ENCODE data around the gene MSMP.

The MSMP gene

GRCh38 chr9:35746583-35746982 is 7.5 kb downstream of the MSMP start:
- in situ Hi-C loops (cut with HindIII; ENCODE audit: low sequenced_read_pairs): no loop called here

DNA sequence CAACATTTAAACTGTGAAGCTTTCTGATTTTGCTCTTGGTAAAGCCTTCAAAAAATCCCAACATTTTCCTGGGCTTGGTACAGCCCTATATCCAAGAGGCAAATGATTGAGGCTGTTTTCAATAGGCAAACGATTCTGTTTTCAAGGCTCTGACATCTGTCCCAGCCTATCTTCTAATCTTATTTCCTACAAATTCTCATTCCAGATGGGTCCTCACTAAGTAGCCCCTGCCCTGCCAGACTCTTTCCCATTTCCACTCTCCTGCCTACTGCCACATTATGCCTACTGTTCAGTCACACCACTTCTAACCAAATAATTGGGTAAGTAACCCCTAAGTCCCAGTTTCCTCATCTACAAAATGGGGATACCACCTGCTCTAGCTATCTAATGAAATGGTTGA is 8.5 kb downstream of the MSMP start:
- in situ Hi-C loops (cut with HindIII; ENCODE audit: low sequenced_read_pairs): no loop called here

- in situ Hi-C loops (cut with HindIII; ENCODE audit: low sequenced_read_pairs): no loop called here
Measured at GRCh38 chr9:35743880-35744518, 10.1 kb downstream of the MSMP start.

DNA sequence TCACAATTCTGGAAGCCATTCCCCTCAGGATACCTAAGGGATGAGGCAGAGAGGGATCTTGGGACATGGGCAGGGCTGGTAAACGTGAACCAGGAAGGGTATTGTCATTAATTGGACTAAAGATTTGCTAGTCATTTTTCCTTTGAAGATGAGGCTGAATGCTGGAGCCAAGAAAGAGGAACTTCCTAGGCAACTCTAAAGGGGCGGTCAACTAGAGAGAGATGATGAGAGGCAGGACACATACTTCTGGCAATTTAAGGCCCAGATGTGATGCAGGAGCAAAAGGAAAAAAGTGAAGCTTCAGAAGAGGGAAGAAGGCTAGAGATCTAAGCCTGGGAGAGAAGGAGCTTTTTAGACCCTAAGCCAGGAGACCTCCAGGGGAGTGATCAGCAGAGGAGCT is 10.6 kb downstream of the MSMP start:
- in situ Hi-C loops (cut with HindIII; ENCODE audit: low sequenced_read_pairs): no loop called here

- in situ Hi-C loops (cut with HindIII; ENCODE audit: low sequenced_read_pairs): no loop called here
Measured at GRCh38 chr9:35741740-35742139, 12.3 kb downstream of the MSMP start.

DNA sequence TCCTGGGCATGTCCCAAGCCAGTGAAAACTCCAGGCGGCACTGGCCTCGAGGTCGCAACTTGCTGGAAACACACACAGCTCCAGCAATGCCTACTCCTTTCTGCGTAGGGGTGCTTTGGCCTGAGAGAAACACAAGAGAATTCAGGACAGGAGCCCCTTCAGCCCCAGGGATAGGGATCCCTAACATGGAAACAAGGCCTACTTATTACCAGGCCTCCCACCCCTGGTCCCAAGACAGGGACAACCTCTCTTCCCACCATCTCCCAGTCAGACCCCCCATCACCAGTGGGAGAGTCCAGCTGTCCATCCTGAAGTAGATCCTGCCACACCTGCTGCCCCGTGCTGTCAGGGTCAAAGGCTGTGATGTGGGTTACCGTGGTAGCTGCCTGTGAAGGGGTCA is 13.8 kb downstream of the MSMP start:
- in situ Hi-C loops (cut with HindIII; ENCODE audit: low sequenced_read_pairs): no loop called here

GRCh38 chr9:35738924-35739323 is 15.2 kb downstream of the MSMP start:
- in situ Hi-C loops (cut with HindIII; ENCODE audit: low sequenced_read_pairs): no loop called here

DNA sequence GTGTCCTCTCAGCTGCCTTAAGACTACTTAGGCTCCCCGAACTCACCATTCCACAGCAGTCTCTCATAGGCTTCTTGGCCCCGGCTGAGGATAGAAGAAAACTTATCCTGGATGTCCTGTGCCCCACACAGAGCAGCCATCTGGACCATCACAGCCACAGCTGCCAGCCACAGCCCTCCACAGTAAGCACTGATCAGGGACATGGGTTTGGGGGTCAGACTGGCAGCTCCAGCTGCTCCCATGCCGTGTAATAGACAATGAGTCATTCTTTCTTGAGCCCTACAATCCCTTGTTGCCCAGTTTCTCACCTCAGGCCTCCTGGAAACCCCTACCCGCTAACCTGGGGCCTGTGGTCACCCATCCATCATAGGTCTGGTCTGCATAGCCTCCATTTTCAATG is 15.9 kb downstream of the MSMP start:
- in situ Hi-C loops (cut with HindIII; ENCODE audit: low sequenced_read_pairs): no loop called here

DNA sequence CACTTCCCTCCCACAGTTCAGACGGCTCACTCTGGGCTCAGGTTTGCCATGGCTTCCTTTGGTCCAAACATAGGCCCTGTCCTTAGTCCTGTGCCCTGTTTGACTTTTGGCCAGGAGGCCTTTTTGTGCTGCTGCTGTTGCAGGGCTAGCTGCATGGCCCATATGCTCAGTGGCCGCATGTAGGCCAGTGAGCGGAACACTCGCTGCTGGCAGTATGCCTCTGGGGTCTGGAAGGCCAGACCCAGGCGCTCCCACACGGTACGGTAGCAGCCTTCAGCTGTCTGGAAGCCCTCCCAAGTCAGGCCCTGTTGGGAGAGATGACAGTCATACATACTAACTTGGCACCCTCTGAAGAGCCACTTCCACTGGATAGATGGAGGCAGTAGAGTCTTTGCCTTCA is 16.9 kb downstream of the MSMP start:
- in situ Hi-C loops (cut with HindIII; ENCODE audit: low sequenced_read_pairs): no loop called here

DNA sequence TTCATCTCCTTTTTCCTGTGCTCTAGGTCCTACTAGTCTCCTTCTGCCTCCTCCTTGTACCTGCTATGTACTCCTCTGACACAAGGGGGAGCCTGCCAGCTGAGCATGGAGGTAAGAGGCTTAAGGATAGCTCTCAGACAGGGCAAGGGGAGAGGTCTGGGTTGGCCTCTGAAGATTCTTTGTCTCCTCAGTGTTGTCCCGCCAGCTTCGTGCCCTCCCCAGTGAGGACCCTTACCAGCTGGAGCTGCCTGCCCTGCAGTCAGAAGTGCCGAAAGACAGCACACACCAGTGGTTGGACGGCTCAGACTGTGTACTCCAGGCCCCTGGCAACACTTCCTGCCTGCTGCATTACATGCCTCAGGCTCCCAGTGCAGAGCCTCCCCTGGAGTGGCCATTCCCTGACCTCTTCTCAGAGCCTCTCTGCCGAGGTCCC is 17.9 kb downstream of the MSMP start:
- in situ Hi-C loops (cut with HindIII; ENCODE audit: low sequenced_read_pairs): no loop called here

GRCh38 chr9:35734096-35734495 is 20.0 kb downstream of the MSMP start:
- in situ Hi-C loops (cut with HindIII; ENCODE audit: low sequenced_read_pairs): no loop called here

GRCh38 chr9:35732800-35733541 is 21.1 kb downstream of the MSMP start:
- in situ Hi-C loops (cut with HindIII; ENCODE audit: low sequenced_read_pairs): no loop called here

DNA sequence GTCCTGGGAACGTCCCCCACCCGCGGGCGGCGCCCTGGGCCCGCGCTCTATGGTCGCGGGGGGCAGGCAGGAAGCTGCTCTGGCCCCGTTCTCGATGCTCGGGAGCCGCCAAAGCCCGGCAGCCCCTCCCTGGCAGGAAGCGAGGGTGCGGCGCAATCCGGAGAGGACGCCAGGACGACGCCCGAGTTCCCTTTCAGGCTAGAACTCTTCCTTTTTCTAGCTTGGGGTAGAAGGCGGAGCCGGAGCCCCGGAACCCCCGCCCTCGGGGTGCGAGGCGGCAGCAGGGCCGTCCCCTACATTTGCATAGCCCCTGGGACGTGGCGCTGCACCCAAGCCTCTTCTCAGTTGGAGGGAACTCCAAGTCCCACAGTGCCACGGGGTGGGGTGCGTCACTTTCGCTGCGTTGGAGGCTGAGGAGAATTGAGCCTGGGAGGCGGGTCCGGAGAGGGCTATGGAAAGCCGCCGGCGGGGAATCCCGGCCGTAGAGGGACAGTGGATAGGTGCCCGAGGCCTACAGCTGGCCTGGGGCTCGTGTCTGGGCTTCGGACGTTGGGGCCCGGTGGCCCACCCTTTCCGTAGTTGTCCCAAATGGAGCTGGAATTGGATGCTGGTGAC is 21.8 kb downstream of the MSMP start, which contains the start of the genes CREB3 and TLN1:
Gene CREB3 (plus strand): TSS at position 482 of the 615 bp plus-strand sequence. CDS start 107 bp downstream, at position 589.
Gene TLN1 (minus strand): TSS at position 11 of the 615 bp plus-strand sequence. CDS start 6,501 bp downstream, outside the sequence.
- in situ Hi-C loops (cut with HindIII; ENCODE audit: low sequenced_read_pairs): no loop called here

DNA sequence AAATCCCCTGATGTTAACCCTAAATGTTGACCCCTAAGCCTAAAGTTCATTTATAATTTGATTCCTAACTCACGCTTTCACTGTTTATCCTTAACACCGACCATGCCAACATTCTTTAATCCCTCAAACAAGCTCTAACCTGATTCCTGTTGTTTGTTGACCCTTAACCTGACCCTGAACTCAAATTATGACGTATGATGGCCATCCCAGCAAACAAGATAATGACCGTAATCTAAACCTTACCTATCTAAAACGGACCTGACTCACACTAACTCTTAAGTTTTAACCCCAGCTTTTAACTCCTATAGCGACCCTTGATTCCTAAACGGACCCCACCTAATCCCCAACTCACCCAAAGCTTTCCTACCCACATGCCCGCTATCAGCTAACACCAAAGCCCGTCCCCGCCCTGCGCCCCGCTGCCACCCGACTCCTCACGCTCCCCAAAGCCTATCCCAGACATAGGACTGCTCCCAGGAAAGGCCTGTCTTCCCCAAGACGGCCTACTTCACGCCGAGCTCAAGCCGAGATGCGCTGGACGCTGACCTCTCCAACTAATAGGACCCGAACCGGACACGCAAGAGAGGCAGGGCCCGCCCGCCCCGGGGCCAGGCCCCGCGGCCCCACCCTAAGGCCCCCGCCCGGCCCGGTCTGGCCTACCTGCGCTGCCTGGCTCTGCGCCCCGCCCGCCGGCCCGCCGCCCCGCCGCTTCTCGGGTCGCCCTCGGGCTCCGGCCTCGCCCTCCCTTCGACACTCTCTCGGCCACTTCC is 22.5 kb downstream of the MSMP start:
- in situ Hi-C loops (cut with HindIII; ENCODE audit: low sequenced_read_pairs): no loop called here

DNA sequence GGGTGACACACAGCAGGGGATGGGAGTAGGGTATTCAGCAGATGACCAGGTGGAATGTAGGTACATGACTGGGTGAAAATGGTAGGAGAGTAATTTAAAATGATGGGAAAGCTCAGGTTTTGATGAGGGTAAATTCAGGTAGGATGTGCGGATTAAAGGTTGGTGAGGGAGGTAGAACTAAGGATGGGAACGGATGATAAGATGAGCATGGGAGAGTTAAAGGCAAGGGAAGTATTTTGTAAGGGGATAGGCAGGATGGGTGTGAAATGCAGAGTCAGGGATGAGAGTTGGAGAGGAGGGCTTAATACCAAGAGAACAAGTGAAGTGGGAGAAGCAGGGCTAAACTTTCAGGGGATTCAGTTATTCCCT is 23.6 kb downstream of the MSMP start:
- in situ Hi-C loops (cut with HindIII; ENCODE audit: low sequenced_read_pairs): no loop called here

GRCh38 chr9:35729700-35730485 is 24.2 kb downstream of the MSMP start:
- in situ Hi-C loops (cut with HindIII; ENCODE audit: low sequenced_read_pairs): no loop called here

GRCh38 chr9:35729101-35729500 is 25.0 kb downstream of the MSMP start:
- in situ Hi-C loops (cut with HindIII; ENCODE audit: low sequenced_read_pairs): no loop called here

- in situ Hi-C loops (cut with HindIII; ENCODE audit: low sequenced_read_pairs): no loop called here
Measured at GRCh38 chr9:35728041-35728971, 25.8 kb downstream of the MSMP start.

GRCh38 chr9:35727676-35728040 is 26.4 kb downstream of the MSMP start:
- in situ Hi-C loops (cut with HindIII; ENCODE audit: low sequenced_read_pairs): no loop called here
